Stimulated activated CD4-positive, alpha-beta T cell treated with anti-CD3 and anti-CD28 coated beads, TNF-alpha, amount 100 ng/mL, for 4 hours (primary cell): Measurements from ENCODE around the gene BCOR.

Experiments
- DNase-seq, 3 experiments: peaks; one replicate each; pipeline ENCODE4 v3.0.0-alpha.2; 2020; ENCODE audit warnings: low read depth in 3 of 3

The BCOR gene

GRCh38 chrX:40084471-40085101, 13.2 kb downstream of the BCOR start:
- DNase-seq: no peak

- DNase-seq: no peak
Measured at GRCh38 chrX:40083979-40084359, 13.8 kb downstream of the BCOR start.

DNA sequence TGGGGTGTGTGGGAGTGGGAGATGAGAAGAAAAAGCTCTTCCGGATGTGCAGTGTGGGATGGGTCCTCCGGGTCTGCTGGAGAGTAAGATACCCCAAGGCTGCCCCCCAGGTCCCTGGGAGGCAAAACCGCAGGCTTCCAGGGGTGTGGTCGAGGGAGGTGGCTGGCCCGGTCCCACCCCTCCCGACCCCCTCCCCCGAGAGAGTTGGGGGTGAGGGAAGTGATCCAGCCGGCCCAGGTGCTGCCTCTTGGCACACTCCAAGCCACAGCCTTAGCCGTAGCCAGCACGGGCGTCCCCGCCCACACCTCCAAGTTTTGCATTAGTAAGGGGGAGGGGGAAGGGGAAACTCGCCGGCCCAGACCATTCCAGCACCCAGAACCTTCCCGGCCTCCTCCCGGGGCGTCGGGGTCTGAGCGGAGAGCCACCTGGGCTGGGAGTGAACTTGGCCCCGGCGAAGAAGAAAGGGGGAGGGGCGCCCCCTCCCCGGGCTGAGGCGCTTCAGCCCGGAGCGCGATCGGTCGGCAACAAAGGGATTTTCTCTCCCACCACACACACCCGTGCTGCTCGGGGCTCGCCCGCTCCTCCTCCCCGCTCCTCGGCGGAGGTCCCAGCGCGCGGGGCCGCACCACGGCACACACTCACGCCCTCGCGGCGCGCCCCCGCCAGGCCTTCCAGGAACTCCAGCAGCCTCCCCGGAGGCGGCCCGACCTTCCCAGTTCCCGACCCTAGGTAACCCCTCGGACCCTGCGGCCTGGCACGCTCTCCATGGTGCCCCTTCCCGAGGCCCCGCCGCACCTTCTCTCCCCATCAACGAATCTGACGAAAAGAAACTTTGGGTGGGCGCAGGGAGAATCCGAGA, 14.4 kb downstream of the BCOR start:
- DNase-seq: no peak

DNA sequence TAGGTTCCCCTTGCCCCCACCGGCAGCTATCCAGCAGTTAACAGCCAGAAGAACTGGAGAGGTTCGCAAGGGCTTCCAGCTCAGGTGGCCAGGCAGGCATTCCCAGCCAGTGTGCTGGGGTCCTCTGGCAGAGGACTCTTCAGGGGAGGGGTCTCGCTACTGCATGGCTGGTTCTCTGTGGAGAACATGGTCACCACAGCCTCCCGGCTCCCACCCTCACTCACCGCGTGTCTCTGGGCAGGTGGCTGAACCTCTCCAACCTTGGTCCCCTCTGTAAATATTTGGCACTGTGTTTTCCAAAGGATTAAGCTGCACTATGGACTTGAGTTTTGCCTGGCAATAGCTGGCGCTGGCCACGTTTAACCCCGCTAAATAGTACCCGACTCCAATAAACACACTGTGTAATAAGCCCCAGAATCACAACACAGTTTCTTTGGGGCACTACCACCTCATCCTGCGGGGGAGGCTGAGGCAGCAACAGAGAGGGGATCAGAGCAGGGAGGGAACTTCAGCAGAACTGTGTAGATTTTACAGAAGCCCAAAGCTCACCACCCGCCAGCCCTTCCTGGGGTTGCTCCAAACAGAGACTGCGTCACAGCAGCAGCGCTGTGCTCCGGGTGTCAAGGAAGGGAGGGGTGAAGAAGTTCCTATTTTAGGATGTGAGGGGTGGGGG, 15.2 kb downstream of the BCOR start:
- DNase-seq: no peak

DNA sequence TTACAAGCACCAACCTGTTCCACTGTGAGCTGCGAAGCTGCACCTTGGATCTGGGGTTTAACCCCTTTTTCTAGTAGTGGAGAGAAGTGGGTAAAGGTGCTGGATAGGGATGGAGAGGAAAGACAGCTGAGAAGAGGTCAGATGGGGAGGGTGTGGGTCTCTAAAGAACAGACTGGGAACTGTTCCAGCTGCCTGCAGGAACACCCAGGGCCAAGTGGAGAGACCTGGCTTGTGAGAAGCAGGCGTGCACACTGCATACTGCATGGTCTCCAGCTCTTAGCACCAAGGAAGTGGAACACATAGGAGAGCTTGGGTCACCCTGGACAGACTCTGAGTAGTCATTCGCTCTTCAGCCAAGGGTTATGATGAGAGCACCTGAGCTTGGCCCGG, 16.1 kb downstream of the BCOR start:
- DNase-seq: no peak

- DNase-seq: no peak
Measured at GRCh38 chrX:40080894-40081678, 16.7 kb downstream of the BCOR start.

DNA sequence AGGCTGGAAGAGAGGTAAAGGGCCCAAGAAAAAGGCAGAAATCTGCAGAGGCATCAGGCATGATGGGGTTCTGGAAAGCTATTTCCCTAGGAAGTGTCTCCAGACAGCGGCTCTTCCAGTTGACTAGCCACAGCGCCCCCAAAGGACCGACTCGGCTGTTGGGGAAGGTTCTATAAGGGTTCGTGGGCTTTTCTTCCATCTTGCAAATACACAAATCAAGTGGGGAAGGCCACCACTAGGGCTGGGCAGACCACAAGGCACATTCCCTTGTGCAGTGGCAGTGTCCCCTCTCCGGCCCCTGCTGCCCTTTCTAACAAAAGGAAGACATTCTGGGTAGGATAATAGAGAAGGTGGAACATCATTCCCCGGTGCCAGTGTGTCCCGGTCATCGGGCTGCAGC, 18.2 kb downstream of the BCOR start:
- DNase-seq: no peak

DNA sequence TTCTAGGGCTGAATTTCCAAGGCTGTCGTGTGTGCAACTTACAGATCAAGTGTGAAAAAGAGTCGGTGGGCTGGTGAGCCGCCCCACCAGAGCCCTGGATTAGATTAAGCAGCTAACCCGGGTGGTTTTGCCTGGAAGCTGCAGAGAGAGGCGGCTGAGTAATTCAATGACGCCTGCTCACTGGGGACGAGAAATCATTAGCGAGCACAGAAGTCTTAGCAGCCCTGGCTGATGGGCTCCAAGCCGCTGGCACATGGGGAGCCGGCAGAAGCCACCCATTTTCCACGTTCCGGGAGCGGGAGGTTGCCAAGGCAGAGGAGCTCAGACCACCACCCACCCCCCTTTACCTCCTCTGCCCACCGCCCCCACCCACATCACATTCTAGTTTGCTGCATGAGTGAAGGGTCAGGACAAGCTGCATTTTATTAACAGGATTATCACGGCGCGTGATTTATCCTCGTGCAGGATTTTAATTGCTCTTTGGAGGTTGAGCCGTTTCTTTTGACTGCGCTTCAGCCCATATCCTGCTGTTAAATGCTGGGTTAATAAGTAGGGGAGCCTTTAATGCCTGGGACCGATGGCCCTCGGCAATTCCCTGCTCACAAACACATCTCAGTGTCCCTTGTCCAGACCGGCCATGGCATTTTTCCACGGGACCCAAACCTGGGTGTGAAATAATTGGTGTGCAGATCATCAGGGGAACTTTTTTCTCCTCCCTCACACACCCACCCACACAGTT, 19.1 kb downstream of the BCOR start:
- DNase-seq: no peak

GRCh38 chrX:40077906-40078305, 19.9 kb downstream of the BCOR start:
- DNase-seq: no peak

GRCh38 chrX:40076750-40077575, 20.8 kb downstream of the BCOR start:
- DNase-seq: no peak

DNA sequence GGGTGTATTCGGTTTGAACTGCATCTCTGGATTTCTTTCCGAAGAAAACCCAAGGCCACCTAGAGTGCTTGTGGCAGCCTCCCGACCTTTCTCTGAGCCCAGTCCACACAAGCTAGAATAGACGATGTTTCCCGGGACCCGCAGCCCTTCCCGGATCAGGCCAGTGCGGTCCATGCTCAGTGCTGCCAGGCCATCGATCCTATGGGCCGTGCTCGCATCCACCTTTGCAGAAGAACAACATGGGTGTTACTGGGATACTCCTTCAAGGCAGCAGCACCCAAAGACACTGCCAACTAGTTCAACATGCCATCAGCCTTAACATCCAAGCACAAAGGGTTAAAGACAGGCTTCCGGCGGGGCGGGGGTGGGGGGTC, 22.8 kb downstream of the BCOR start:
- no peak for DNase-seq

GRCh38 chrX:40074080-40074958, 23.4 kb downstream of the BCOR start:
- DNase-seq: no peak

DNA sequence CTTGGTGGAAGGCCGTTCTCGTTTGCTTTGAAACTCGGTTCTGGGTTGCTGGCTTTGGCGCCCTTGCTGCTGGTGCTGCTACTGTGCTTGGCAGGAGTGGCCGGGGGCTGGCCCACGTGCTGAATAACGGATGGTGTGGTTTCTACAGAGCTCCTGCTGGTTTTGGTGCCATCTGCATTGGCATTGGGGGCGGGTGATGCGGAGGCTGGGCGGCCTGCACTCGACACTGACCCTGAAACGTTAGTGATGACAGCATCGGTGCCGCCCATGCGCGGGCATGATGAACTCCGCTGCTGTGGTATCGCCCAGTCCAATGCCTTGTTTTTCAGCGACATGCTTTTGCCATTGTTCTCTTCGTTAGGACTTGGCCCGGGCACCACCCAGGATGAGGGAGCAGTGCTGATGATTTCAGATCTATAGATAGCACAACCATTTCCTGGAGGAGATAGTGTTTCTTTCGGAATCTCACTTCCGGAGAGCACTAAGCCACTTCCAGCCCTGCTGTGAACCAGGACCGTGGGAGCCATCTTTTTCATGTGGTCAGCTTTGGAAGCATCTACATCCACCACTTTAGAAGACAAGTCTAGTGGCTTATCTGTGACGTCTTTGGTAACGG, 24.2 kb downstream of the BCOR start:
- no peak for DNase-seq

GRCh38 chrX:40072246-40072645, 25.5 kb downstream of the BCOR start:
- no peak for DNase-seq

- DNase-seq: no peak
Measured at GRCh38 chrX:40068048-40068447, 29.7 kb downstream of the BCOR start.

- no peak for DNase-seq
Measured at GRCh38 chrX:40066700-40067099, 31.1 kb downstream of the BCOR start.

DNA sequence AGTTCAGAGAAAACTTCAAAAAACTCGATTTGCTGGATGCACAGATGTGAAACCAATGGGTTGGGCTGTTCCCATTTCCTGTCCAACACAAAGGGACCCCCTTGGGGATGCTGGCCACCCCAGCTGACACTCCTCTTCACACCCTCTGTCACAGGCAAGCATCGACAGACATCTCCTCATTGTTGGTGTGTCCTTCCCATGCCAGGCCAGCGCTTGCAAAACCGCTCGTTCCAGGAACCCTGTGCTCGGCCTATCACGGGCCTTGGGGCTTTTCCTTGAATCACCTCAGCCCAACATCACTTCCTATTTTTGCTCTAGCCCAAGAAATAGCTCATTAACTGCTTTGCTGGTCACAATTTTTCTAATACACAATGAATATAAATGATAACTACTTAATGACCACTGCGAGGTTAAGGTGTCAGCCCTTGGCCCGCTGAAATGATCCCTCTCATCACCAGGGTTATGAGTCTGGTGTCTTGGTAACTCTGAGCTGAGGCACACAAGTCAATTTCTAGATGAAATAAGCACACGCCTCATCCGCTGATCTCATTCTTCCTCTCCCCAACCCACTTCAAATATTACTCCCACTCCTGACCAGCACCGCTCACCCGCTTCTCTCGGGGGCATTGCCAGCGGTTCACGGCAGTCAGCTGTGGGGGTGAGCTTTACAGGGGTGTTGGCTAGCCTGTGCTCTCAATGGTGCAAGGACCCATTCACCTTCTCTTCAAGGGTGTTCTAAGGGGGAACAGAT, 32.3 kb downstream of the BCOR start:
- no peak for DNase-seq

DNA sequence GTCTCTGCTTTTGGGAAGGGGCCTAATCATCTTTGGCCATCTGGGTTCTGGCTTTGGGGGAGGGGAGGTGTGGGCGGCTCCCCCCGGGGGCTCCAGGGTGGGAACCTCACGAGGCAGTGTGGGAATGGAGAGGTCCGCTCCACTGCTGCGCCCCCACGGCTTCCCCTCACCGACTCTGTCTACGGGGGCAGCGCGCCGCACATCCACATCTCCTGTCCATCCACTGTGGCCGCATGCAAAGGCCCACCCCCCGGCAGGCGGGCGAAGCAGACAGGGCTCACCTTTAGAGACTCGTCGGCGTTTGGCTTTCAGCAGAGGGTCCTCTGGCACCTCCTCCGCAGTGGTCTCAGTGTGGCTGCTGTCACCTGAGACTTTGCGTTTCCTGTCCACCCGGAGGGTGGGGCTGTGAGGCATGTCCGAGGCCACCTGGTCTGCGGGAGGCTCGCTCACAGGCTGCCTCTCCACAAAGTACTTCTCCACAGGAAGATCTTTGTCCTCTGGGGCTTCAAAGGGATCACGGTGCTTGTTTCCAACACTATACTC, 33.6 kb downstream of the BCOR start:
- no peak for DNase-seq
